Posterior cingulate gyrus (tissue), 11 donors: ENCODE measurements around the gene CDH13.
A peak's percentile ranks its signal among the peaks of the same experiment; 100 is the strongest.
"Not testable (repeated sequence)": the region's sequence is repeated elsewhere in the genome, so short reads cannot be mapped to it uniquely, and the experiment has no call there.

Experiments used
- DNase-seq, 10 donors: peaks; one replicate each; pipeline versions ENCODE4 v3.0.0 to v3.0.0-alpha.2; 2020 to 2021; ENCODE audit warnings: mixed read lengths in 3 of 10
- intact Hi-C: fragments of 100-400 bp; cut with DNase I; formaldehyde crosslinking; loops from one replicate; pipeline ENCODE4 v1.15.1; 2023

The CDH13 gene

GRCh38 chr16:82917886-82918595, 291.3 kb downstream of the CDH13 start:
- intact Hi-C loops = no loop called here

DNA sequence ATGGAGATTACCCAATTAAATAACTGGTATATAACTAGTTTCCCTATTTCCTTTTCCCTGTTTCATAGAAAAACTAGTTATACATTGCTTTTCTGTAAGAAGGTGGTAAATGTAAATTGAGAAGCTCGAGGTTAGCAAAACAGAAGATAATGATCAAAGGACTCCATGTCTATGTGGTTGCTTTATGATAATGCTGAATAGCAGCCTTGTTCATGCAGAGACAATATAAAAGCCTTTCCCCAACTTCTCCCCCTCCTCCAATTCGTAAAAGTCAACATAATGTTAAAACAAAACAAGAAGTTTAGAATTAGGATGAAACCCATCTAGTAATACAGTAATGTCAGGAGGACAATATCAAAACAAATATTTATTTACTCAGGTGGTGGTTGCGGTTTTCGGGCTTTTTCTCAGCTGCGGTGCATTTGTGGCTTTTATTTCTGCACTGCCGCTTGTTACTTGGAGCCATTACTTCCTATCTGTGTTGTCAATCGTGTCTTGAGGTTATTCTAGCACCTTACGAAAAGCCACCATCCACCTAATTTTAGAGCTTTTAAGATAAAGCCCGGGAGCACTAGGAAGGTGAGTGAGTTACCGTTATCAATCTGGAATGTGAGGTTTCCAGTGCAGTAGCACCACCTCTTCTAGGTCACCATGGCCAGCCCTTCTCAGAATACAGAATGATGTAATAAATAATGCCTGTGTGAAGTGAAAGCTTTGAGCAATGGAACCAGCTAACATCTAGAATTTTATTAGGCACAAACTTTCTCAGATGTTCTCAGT, 297.5 kb downstream of the CDH13 start:
- intact Hi-C loops = no loop called here
- no peak for DNase-seq

More at GRCh38 chr16:82917886-82918595, 291.3 kb downstream of the CDH13 start:
- no peak for DNase-seq

DNA sequence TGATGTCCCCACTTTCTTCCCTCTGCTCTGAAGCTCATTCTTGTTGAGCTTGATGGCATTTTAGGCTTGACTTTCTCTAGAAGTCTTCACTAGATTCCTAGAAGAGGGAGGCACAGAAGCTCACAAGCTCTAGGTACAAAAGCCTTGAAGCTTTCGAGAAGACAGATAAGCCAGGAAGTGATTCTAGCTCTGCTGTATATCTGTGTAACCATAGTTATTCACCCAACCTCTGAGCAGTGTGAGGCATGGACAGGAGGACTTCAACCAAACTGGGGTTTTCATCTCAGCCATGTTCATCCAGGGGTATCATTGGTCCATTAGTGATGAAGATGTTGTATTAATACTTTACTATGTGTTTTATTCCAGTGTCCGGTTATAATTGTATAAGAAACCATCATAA, 299.7 kb downstream of the CDH13 start:
- intact Hi-C loops = no loop called here
- no peak for DNase-seq

GRCh38 chr16:82933933-82934332, 307.2 kb downstream of the CDH13 start:
- DNase-seq, intact Hi-C loops: not testable (repeated sequence)

DNA sequence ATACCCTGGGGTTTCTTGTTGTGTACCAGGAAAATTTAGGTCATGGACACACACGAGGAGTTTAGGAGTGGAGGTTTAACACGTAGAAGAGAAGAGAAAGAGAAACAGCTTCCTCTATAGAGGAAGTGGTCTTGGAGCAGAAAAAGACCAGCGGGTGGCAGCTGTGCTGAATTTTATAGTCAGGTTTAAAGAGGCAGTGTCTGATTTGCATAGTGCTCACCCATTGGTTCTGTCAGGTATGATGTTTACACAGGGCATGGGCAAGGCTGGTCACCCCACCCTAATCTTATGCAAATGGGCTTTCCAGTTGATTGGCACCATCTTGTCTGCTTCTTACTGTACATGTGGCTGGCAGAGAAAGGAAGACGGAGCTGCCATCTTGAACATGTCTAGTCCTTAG, 309.0 kb downstream of the CDH13 start:
- intact Hi-C loops = no loop called here
- DNase-seq = no peak

DNA sequence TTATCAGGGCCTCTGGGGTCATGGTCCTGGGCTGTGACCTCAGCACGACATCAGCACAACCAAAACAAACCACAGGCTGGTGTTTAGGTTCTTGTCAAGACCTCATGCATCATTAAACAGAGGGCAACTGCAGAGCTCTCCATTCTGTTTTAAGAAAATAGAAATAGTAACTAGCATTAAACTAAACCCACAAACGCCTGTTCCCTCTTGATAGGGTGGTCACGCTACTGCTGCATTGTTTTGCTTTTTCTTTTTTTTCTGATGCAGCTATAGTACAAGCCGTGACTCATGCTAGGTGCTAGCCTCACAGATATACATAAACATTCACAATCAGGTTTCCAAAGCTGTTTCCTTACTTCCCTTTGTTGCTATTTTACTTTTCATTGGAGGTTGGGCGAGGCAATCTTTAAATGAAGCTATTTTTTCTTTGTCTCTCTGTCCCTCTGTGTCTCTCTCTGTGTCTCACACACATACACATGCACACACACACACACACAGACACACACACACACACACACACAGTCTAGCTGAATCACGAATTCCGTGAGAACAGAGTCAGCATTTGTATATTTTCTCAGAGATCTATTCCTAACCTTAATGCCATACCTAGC, 310.3 kb downstream of the CDH13 start:
- intact Hi-C loops = no loop called here
- DNase-seq = no peak

- DNase-seq = no peak
- intact Hi-C loops = no loop called here
These were observed 311.3 kb downstream of the CDH13 start for GRCh38 chr16:82937926-82938520.

DNA sequence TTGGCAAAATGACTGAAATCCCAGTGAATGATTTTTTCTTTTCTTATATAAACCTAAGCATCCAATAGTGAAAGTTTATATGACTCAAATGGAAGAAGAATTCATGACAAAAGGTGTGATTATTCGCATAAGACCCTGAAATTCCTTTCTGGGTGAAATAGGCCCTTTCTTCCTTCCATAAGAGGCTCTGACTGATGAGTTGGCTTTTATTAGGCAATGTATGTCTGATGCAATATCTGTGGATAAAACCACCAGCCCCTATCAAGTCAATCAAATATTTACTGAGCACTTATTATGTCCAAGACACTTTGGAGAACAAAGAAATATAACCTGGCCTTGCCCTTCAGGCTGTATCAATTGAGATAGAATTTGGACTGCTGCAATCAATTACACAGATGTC, 316.6 kb downstream of the CDH13 start:
- intact Hi-C loops = no loop called here
- no peak for DNase-seq

DNA sequence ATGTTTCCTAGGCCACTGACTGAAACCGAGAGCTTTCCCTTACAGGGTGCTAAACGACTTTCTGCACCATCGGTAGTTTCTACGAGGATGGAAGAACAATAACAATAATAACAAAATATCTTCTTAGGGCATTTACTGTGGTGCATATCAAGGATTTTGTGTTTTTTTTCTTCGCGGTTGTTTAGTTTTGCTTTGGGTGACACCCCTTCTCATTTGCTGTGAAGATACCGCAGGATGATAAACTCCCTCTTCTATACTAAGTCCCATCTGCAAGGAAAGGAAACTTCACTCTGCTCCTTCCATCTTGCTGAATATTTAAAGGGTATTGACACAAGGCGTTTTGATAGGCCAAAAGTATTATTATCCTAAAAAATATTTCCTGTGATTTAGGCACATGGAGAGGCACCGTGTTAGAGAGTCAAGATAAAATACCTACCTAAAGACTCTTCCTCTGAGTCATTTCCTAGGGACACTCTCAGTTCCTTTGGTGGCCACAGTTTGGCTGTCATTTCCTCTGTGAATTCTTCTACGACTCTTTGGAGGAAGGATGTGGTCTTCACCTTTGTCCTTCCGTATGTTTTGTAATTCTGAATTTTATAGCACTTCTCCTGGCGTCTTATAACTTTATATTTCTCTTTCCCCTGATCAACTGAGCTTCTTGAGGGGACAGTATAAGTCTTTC, 318.8 kb downstream of the CDH13 start:
- DNase-seq = no peak
- intact Hi-C loops = no loop called here

- intact Hi-C loops = no loop called here
- no peak for DNase-seq
These were observed 320.9 kb downstream of the CDH13 start for GRCh38 chr16:82947698-82948097.

DNA sequence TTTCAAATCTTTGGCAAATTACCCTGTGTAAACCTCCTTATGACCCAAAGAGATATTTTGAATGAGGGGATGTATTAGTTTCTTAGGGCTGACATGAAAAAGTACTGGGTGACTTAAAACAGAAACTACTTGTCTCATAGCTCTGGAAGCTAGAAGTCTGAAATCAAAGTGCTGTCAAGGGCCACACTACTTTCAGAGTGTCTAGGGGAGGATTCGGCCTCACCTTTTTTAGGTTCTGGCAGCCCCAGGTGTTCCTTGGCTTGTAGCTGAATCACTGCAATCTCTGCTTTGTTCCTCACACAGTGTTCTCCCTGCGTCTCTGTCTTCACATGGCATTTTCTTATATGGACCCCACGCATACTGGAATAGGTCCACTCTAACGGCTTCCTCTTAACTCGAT, 322.2 kb downstream of the CDH13 start:
- no peak for DNase-seq
- intact Hi-C loops = no loop called here

GRCh38 chr16:82953517-82953916, 326.7 kb downstream of the CDH13 start:
- intact Hi-C loops = no loop called here

GRCh38 chr16:82954224-82954929, 327.6 kb downstream of the CDH13 start:
- no peak for DNase-seq
- intact Hi-C loops = no loop called here

More at GRCh38 chr16:82953517-82953916, 326.7 kb downstream of the CDH13 start:
- no peak for DNase-seq

DNA sequence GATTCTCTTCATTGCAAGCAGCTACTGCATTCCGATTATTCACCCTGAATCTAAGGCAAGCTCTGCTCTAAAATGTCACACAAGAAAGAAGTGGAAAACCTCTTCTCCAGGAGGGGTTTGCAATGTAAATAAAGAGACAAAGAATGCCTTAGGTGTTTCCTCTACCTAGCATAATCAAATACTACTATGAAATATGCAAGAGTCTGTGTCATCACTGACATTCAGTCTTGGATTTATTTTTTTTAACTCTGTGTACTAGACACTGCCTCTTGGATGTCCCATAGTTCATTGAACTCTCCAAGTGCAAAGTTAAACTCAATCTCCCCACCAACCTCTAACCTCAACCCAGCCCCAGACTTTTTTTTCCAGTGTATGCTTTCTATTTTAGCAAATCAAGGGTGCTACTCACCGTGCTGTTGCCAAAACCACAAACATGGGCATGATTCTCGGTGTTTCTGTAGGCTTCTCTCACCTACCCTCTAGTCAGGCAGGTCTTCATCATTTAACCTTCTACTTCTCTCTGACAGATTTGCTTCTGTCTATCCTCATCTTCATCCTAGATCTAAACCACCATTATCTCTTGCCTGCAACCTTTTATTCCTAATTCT, 329.1 kb downstream of the CDH13 start:
- DNase-seq = no peak
- intact Hi-C loops = no loop called here

- intact Hi-C loops = no loop called here
- no peak for DNase-seq
These were observed 330.4 kb downstream of the CDH13 start for GRCh38 chr16:82957212-82957611.

DNA sequence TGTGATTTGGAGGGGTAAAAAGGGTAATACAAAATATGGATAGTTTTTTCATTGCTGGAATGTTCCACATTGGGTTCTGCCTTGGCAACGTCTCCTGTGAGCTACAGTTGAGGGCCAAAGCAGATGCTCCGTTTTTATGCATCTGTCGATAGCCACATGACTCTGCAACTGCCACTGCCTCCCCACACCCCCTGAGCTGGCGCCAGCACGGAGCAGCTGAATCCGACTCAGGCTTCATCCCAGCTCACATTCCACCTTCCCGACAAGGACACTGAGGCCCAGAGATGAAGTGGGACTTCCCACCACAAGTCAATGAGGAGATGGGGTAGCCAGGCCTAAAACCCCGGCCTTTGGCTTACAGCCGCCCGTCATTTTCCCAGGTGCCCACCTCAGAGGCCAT, 334.1 kb downstream of the CDH13 start:
- DNase-seq = peak in 4 of 10 donors; percentile 23 to 82 (median 53)

DNA sequence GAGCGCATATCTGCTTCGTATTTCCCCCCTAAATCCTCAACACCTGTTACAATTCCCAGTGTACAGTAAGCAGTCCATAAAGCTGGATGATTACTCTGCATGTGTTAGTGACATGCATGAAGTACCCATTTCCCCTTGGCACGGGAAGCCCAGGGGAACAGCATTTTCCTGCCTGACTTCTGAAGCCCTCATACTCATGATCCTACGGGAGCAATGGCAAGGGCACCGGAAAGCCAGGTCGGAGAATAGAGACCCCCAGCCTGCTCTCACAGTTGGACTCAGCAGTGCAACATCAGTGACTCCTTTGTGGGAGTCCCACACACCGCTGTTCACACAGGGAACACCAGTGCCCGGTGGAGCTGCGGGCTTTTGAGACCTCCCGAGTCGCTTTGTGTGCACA, 336.9 kb downstream of the CDH13 start:
- DNase-seq = no peak
- intact Hi-C loops = no loop called here

More for the DNA sequence above, 334.1 kb downstream of the CDH13 start:
- intact Hi-C loops = no loop called here

DNA sequence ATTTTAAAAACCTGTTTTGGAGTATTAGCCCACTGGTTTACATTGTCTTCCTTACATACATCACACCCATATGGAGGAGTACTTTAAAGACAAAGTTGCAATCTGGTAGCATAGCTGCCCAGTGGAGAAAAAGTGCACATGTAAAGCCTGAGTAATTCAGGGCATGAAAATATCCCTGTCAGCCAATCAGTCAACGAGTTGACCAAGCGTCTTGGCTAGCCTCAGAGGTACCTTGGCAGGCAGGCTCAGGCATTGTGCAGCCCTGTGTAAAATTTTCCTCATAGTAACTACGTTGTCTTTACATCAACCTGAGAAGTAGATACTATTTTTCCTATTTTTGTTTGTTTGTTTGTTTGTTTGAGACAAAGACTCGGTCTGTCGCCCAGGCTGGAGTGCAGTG, 339.0 kb downstream of the CDH13 start:
- intact Hi-C loops = no loop called here

GRCh38 chr16:82967424-82967823, 340.7 kb downstream of the CDH13 start:
- intact Hi-C loops = no loop called here
- no peak for DNase-seq

More for the DNA sequence above, 339.0 kb downstream of the CDH13 start:
- no peak for DNase-seq

- intact Hi-C loops = no loop called here
- DNase-seq = no peak
These were observed 344.4 kb downstream of the CDH13 start for GRCh38 chr16:82971126-82971525.
